SK-N-SH treated with all-trans-retinoic acid at 6 μM for 48 hours (cell line): ENCODE data around the gene PHF19.

Experiments used
- ATAC-seq: fragments of 200-7000 bp; cut with Tn5 transposase; 3 replicates; pipeline ENCODE4 v1.9.1; 2020; ENCODE audit warnings: mild to moderate bottlenecking, moderate library complexity
- ARNTL ChIP-seq: fragments of 450-650 bp; formaldehyde crosslinking; IDR thresholded peaks from 2 replicates; pipeline ENCODE4 v1.5.0; 2020; ENCODE audit warnings: low read depth, mild to moderate bottlenecking, moderate library complexity, borderline replicate concordance
- BACH2 ChIP-seq: fragments of 250-450 bp; sonication (Bioruptor Pico); IDR thresholded peaks from 2 replicates; pipeline ENCODE4 v1.9.0; 2021; ENCODE audit warnings: mild to moderate bottlenecking, borderline replicate concordance
- CREB5 ChIP-seq: fragments of 250-450 bp; sonication (Bioruptor Pico); IDR thresholded peaks from 2 replicates; pipeline ENCODE4 v1.5.1; 2020; ENCODE audit warnings: low read depth, mild to moderate bottlenecking, moderate library complexity
- CSDC2 ChIP-seq: fragments of 250-450 bp; sonication (Bioruptor Pico); IDR thresholded peaks from 2 replicates; pipeline ENCODE4 v1.5.0; 2020; ENCODE audit warnings: mild to moderate bottlenecking, moderate library complexity
- CSRNP3 ChIP-seq: fragments of 250-450 bp; sonication (Bioruptor Pico); IDR thresholded peaks from 2 replicates; pipeline ENCODE4 v1.5.1; 2021; ENCODE audit warnings: mild to moderate bottlenecking, moderate library complexity
- ESRRG ChIP-seq: fragments of 250-450 bp; sonication (Bioruptor Pico); IDR thresholded peaks from 2 replicates; pipeline ENCODE4 v1.6.1; 2021; ENCODE audit warnings: mild to moderate bottlenecking
- GLIS3 ChIP-seq: fragments of 250-450 bp; sonication (Bioruptor Pico); IDR thresholded peaks from 2 replicates; pipeline ENCODE4 v1.5.0; 2020; ENCODE audit warnings: mild to moderate bottlenecking, moderate library complexity
- ISL1 ChIP-seq: fragments of 250-450 bp; sonication (Bioruptor Pico); IDR thresholded peaks from 2 replicates; pipeline ENCODE4 v2.1.2; 2022; ENCODE audit warnings: mild to moderate bottlenecking, moderate library complexity
- OSR1 ChIP-seq: fragments of 250-450 bp; sonication (Bioruptor Pico); IDR thresholded peaks from 2 replicates; pipeline ENCODE4 v1.8.0; 2022; ENCODE audit warnings: moderate library complexity, mild to moderate bottlenecking, inconsistent platforms
- PATZ1 ChIP-seq: fragments of 250-450 bp; sonication (Bioruptor Pico); IDR thresholded peaks from 2 replicates; pipeline ENCODE4 v1.8.0; 2020; ENCODE audit warnings: mild to moderate bottlenecking, moderate library complexity, borderline replicate concordance
- POU6F1 ChIP-seq: fragments of 250-450 bp; sonication (Bioruptor Pico); IDR thresholded peaks from 2 replicates; pipeline ENCODE4 v1.8.0; 2021; ENCODE audit warnings: low read depth, mild to moderate bottlenecking, moderate library complexity, borderline replicate concordance
- PPARA ChIP-seq: fragments of 250-450 bp; sonication (Bioruptor Pico); IDR thresholded peaks from 2 replicates; pipeline ENCODE4 v1.5.0; 2020; ENCODE audit warnings: mild to moderate bottlenecking, borderline replicate concordance
- SNAI2 ChIP-seq: fragments of 250-450 bp; sonication (Bioruptor Pico); IDR thresholded peaks from 2 replicates; pipeline ENCODE4 v1.5.0; 2020; ENCODE audit warnings: mild to moderate bottlenecking, moderate library complexity
- TCF4 ChIP-seq: fragments of 250-450 bp; sonication (Bioruptor Pico); IDR thresholded peaks from 2 replicates; pipeline ENCODE4 v1.8.0; 2021; ENCODE audit warnings: mild to moderate bottlenecking, moderate library complexity, borderline replicate concordance
- TOX ChIP-seq: fragments of 250-450 bp; sonication (Bioruptor Pico); IDR thresholded peaks from 2 replicates; pipeline ENCODE4 v1.8.0; 2021; ENCODE audit warnings: mild to moderate bottlenecking, moderate library complexity, borderline replicate concordance
- ZC3H10 ChIP-seq: fragments of 250-450 bp; sonication (Bioruptor Pico); IDR thresholded peaks from 2 replicates; pipeline ENCODE4 v1.5.1; 2021; ENCODE audit warnings: mild to moderate bottlenecking, moderate library complexity
- ZFP30 ChIP-seq: fragments of 450-650 bp; formaldehyde crosslinking; IDR thresholded peaks from 2 replicates; pipeline ENCODE4 v1.5.0; 2022; ENCODE audit warnings: mild to moderate bottlenecking, moderate library complexity
- ZNF565 ChIP-seq: fragments of 450-650 bp; formaldehyde crosslinking; conservative IDR thresholded peaks from 2 replicates; pipeline ENCODE4 v1.5.0; 2020; ENCODE audit warnings: low read depth, mild to moderate bottlenecking, moderate library complexity
- ZNF70 ChIP-seq: fragments of 450-650 bp; formaldehyde crosslinking; IDR thresholded peaks from 2 replicates; pipeline ENCODE4 v1.5.0; 2020; ENCODE audit warnings: mild to moderate bottlenecking, moderate library complexity
- ZNF8 ChIP-seq: fragments of 450-650 bp; formaldehyde crosslinking; IDR thresholded peaks from 2 replicates; pipeline ENCODE4 v1.5.0; 2020; ENCODE audit warnings: mild to moderate bottlenecking, moderate library complexity

Gene PHF19

GRCh38 chr9:120917929-120918762 lies 41.2 kb upstream of the PHF19 start:
- ATAC-seq, result no peak
- TF ChIP-seq BACH2 (no peak), ZNF565 (no peak), SNAI2 (CRISPR knock-in tag) (no peak), GLIS3 (CRISPR knock-in tag) (no peak), ESRRG (CRISPR knock-in tag) (no peak), TOX (CRISPR knock-in tag) (no peak), PPARA (CRISPR knock-in tag) (no peak), POU6F1 (no peak), CSDC2 (no peak), OSR1 (CRISPR knock-in tag) (no peak), CREB5 (no peak), ZNF70 (CRISPR knock-in tag) (no peak), TCF4 (CRISPR knock-in tag) (no peak), ZNF8 (CRISPR knock-in tag) (no peak), ZFP30 (CRISPR knock-in tag) (no peak), ZC3H10 (CRISPR knock-in tag) (no peak)
- TF ChIP-seq, all 23 proteins: peak for 0

- no peak for ATAC-seq
- TF ChIP-seq PATZ1 (CRISPR knock-in tag), result no peak
- TF ChIP-seq OSR1 (CRISPR knock-in tag), result no peak
- no peak for TF ChIP-seq ZC3H10 (CRISPR knock-in tag)
- no peak for TF ChIP-seq ZNF70 (CRISPR knock-in tag)
- no peak for TF ChIP-seq ISL1
- TF ChIP-seq POU6F1, result no peak
- TF ChIP-seq SNAI2 (CRISPR knock-in tag), result no peak
- no peak for TF ChIP-seq CSRNP3 (CRISPR knock-in tag)
- no peak for TF ChIP-seq TCF4 (CRISPR knock-in tag)
- no peak for TF ChIP-seq ARNTL
These were observed 40.2 kb upstream of the PHF19 start for GRCh38 chr9:120916991-120917880.

- peak; percentile 68 for ATAC-seq
- TF ChIP-seq TCF4 (CRISPR knock-in tag) (0 out of 2 replicates have a peak, but pooled peaks have one; percentile 41), CREB5 (no peak)
These were observed 39.6 kb upstream of the PHF19 start for GRCh38 chr9:120916588-120916987.
